ENCODE measurements around the gene EFCAB5. TPM values are rescaled to one million over a fixed set of nuclear protein-coding genes. Genes with fewer than 3 reads are reported as not detected.

The EFCAB5 gene
- 0.22 and 0.34 TPM in 2 replicates for total RNA-seq

GRCh38 chr17:29941334-29941733 is at the start of gene EFCAB5:
TSS of gene EFCAB5 (plus strand) at chr17:29941634. CDS start at chr17:29941797, 163 bp downstream.

GRCh38 chr17:29929533-29930408 is 11.7 kb upstream of the EFCAB5 start, which contains the start of gene SSH2:
TSS of gene SSH2 (minus strand) at chr17:29930228. CDS start at chr17:29930000, 228 bp downstream.

GRCh38 chr17:30116661-30117551 is 175.5 kb downstream of the EFCAB5 start, which contains the start of gene NSRP1:
TSS of gene NSRP1 (plus strand) at chr17:30116816. CDS start at chr17:30116844, 28 bp downstream.

Other genes starting within 250 kb of the EFCAB5 start
- gene SSH2, start 11.4 kb upstream of the EFCAB5 start, total RNA-seq: 12.5 and 15.5 TPM in 2 replicates
- gene NSRP1, start 175.2 kb downstream of the EFCAB5 start, total RNA-seq: 10.7 and 20.0 TPM in 2 replicates